ENCODE measurements around the gene DMRT3.
"Not testable (repeated sequence)": the region's sequence is repeated elsewhere in the genome, so short reads cannot be mapped to it uniquely, and the experiment has no call there.

Gene DMRT3

DNA sequence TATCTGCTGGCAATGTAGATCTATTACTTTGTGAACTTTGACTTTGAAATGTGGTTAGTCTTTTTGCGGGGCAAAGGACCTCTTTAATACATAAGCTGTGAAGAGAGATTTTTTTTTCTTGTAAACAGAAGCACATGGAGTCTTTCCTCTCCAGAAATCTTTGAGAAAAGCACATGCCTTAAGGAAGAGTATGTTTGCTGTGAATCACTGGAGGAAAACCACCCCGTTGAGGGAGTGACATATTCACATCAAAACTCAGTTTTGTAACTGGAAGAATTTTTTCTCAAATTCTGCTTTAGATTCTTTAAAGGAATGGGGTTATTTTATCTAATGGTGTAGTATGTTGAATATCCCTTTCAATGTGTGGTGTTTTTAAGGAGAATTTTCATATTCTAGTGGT lies 3.5 kb downstream of the DMRT3 start:
- peaks cover 4% of the 10 kb centered on the region for H3K4me1 ChIP-seq (ENCODE audit: control insufficient read depth, insufficient read depth, low read length, poor library complexity, severe bottlenecking)
- H3K4me3 ChIP-seq (ENCODE audit: extremely low read depth, insufficient read depth, low read length, poor library complexity, severe bottlenecking), result no peak overlapping the region
- 67% methylated on average over 1 of the region's 2 CpGs; no CpG with 5 or more reads in 1 of the 2 experiments for WGBS, 2 experiments (ENCODE audit: insufficient coverage in 2 of 2)

DNA sequence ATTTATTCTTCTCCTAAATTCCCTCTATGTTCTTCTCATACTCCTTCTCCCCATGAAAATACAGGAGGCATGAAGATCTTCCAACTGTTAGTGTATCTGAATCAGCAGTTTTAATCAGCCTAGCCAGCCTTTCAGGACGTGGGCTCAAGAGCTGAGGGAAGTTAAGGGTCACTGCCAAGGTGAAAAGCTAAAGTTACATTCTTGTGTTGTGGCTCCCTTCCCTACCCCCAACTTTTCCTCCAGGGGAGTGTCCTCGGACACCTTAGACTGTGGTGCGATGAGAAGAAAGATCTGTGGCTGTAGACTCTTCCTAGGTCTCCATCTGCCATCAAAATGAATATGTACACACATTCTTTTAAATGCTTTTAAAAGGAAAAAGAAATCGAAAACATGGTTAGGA lies 4.2 kb downstream of the DMRT3 start:
- 21% methylated on average over 2 of the region's 4 CpGs; no CpG with 5 or more reads in 1 of the 2 experiments for WGBS, 2 experiments (ENCODE audit: insufficient coverage in 2 of 2)
- H3K27ac ChIP-seq (ENCODE audit: low read depth, low read length, severe bottlenecking), result no peak overlapping the region
- H3K36me3 ChIP-seq (ENCODE audit: control insufficient read depth, insufficient read depth, low read length), result no peaks in the 10 kb centered on the region
- H3K9me3 ChIP-seq (ENCODE audit: control insufficient read depth, low read length), result no peaks in the 10 kb centered on the region
- H3K4me1 ChIP-seq (ENCODE audit: control insufficient read depth, insufficient read depth, low read length, poor library complexity, severe bottlenecking), result peaks cover 4% of the 10 kb centered on the region
- H3K4me3 ChIP-seq (ENCODE audit: extremely low read depth, insufficient read depth, low read length, poor library complexity, severe bottlenecking), result no peak overlapping the region

More for the DNA sequence above, 3.5 kb downstream of the DMRT3 start:
- H3K36me3 ChIP-seq (ENCODE audit: control insufficient read depth, insufficient read depth, low read length), result no peaks in the 10 kb centered on the region
- H3K27ac ChIP-seq (ENCODE audit: low read depth, low read length, severe bottlenecking), result no peak overlapping the region
- no peaks in the 10 kb centered on the region for H3K9me3 ChIP-seq (ENCODE audit: control insufficient read depth, low read length)

DNA sequence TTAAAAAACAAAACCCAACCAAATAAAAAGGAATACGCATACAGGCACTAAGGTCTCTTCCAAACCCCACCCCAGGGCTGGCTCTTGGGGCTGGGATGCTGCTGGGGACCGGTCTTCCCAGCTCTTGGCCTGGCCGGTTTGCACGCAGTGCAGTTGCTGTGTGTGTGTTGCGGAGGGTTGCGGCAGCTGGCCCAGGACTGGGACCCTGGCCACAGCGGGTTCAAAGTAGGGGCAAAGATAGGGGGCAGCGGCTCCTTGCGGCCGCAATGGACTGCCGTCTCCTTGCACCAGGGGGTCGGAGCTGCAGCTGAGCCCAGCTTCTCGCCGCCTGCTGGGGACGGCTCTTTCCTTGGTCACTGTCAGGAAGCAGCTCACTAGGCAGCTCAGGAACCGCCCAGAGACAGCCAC lies 5.0 kb downstream of the DMRT3 start:
- H3K36me3 ChIP-seq (ENCODE audit: control insufficient read depth, insufficient read depth, low read length), result no peaks in the 10 kb centered on the region

DNA sequence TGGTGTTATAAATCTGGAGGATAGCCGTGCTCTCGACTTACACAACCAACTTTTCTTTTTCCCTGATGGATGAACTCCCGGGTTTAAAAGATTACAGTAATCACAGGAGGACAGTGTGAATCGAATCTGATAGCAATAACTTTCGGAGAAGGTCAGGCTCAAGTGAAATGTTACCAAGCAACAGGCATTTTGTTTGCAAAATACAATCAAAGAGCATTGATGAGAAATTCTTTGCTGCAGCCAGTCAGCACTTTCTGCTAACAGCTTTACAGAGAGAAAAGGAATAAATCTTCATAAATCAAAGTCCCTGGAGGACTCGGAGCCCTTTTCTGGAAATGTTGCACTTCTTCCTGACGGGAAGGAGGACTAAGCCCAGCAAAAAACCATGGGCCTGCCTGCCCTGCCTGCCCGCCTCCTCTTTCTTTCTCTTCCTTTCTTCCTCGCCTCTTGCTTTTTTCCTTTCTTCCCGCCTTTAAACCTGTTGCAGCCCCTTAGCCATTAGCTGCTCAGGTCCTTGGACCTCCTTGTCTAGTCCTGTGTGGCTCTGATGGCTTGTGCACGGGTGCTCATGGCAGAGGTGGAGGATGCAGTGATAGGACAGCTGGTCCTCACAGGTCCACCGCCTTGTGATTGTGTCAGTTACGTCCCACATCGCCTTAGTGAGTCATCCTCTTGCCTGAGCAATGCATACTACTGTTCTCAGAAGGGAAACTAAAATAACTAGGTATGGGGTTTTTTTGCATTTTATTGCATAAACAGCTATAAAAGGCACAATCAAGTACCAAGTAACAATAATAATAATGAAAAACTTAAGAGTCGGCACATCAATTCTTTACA lies 6.2 kb downstream of the DMRT3 start:
- Histone ChIP-seq H3K4me1 (ENCODE audit: control insufficient read depth, insufficient read depth, low read length, poor library complexity, severe bottlenecking) (no peaks in the 10 kb centered on the region), H3K27ac (ENCODE audit: low read depth, low read length, severe bottlenecking) (no peak overlapping the region), H3K36me3 (ENCODE audit: control insufficient read depth, insufficient read depth, low read length) (no peaks in the 10 kb centered on the region), H3K4me3 (ENCODE audit: extremely low read depth, insufficient read depth, low read length, poor library complexity, severe bottlenecking) (no peak overlapping the region), H3K9me3 (ENCODE audit: control insufficient read depth, low read length) (no peaks in the 10 kb centered on the region)
- WGBS, 2 experiments (ENCODE audit: insufficient coverage in 2 of 2), result 64 to 77% methylated on average over 7 to 10 of the region's 15 CpGs

More for the DNA sequence above, 5.0 kb downstream of the DMRT3 start:
- no peak overlapping the region for H3K4me3 ChIP-seq (ENCODE audit: extremely low read depth, insufficient read depth, low read length, poor library complexity, severe bottlenecking)
- no peak overlapping the region for H3K27ac ChIP-seq (ENCODE audit: low read depth, low read length, severe bottlenecking)
- 7 to 9% methylated on average over 11 to 13 of the region's 16 CpGs for WGBS, 2 experiments (ENCODE audit: insufficient coverage in 2 of 2)
- peaks cover 1% of the 10 kb centered on the region for H3K4me1 ChIP-seq (ENCODE audit: control insufficient read depth, insufficient read depth, low read length, poor library complexity, severe bottlenecking)
- no peaks in the 10 kb centered on the region for H3K9me3 ChIP-seq (ENCODE audit: control insufficient read depth, low read length)

DNA sequence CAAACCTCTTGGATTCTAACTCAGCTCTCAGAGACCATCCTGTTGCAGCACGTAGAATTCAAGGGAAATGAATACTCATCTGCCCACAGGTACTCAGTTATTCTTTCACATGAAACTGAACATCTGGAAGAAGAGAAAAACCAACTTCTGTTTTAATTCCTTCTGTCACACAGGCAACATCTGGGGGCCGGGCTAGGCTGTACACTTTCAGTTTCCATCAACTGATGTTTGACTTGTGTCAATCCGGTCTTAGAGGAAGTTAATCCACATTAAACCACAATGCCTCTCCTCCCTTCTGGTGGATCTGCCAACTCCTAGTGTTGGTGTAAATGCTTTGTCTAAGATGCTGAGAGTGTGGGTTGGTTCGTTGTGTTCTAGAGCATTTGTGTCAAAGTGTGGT lies 17.6 kb downstream of the DMRT3 start:
- 55 to 100% methylated on average over 1 of the region's 4 CpGs for WGBS, 2 experiments (ENCODE audit: insufficient coverage in 2 of 2)

DNA sequence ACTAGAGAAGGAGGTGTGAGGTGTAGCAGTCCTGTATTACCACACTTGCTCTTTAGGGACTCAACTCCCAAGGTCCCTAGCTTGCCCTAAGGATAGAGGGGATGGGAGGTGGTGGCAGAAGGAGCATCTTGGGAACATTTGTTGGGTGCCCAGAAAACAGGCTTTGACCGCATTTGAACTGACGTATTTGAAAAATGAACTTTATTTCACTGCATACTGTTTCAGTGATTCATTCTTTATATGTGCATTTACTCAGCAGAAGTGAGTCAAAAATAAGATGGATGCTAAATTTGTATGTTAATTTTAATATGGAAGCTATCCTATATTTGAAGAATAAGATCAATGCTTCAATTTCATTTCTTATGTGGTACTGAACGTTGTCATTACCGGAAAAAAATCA lies 18.7 kb downstream of the DMRT3 start:
- no peak overlapping the region for H3K4me3 ChIP-seq (ENCODE audit: extremely low read depth, insufficient read depth, low read length, poor library complexity, severe bottlenecking)
- no peaks in the 10 kb centered on the region for H3K36me3 ChIP-seq (ENCODE audit: control insufficient read depth, insufficient read depth, low read length)
- peaks cover 17% of the 10 kb centered on the region for H3K9me3 ChIP-seq (ENCODE audit: control insufficient read depth, low read length)
- H3K4me1 ChIP-seq (ENCODE audit: control insufficient read depth, insufficient read depth, low read length, poor library complexity, severe bottlenecking), result no peaks in the 10 kb centered on the region
- WGBS, 2 experiments (ENCODE audit: insufficient coverage in 2 of 2), result 94% methylated on average over 2 of the region's 4 CpGs; no CpG with 5 or more reads in 1 of the 2 experiments
- H3K27ac ChIP-seq (ENCODE audit: low read depth, low read length, severe bottlenecking), result no peak overlapping the region

More for the DNA sequence above, 17.6 kb downstream of the DMRT3 start:
- Histone ChIP-seq H3K4me3 (ENCODE audit: extremely low read depth, insufficient read depth, low read length, poor library complexity, severe bottlenecking) (no peak overlapping the region), H3K9me3 (ENCODE audit: control insufficient read depth, low read length) (peaks cover 10% of the 10 kb centered on the region), H3K4me1 (ENCODE audit: control insufficient read depth, insufficient read depth, low read length, poor library complexity, severe bottlenecking) (no peaks in the 10 kb centered on the region), H3K27ac (ENCODE audit: low read depth, low read length, severe bottlenecking) (no peak overlapping the region), H3K36me3 (ENCODE audit: control insufficient read depth, insufficient read depth, low read length) (no peaks in the 10 kb centered on the region)

DNA sequence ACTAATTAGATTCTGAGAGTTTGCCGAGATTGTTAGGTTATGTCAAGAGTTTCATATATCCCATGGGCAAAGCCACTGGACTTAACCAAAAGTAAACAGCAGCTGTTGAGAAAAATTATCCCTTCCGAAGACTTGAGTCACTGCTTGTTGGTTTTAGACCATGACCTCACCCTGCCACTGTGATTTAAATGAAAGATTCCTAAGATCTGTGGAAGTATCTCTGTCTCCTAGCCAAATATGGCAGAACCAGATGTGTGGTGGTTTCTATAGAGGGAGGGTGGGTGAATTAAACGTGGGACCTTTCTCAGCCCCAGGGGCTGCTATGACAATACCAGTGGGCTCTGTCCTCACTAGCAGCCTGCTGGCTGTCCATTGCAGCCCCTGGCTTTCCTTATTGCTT lies 19.3 kb downstream of the DMRT3 start:
- H3K36me3 ChIP-seq (ENCODE audit: control insufficient read depth, insufficient read depth, low read length), result no peaks in the 10 kb centered on the region
- H3K27ac ChIP-seq (ENCODE audit: low read depth, low read length, severe bottlenecking), result no peak overlapping the region
- H3K9me3 ChIP-seq (ENCODE audit: control insufficient read depth, low read length), result peaks cover 17% of the 10 kb centered on the region
- 80 to 88% methylated on average over 2 of the region's 3 CpGs for WGBS, 2 experiments (ENCODE audit: insufficient coverage in 2 of 2)
- no peak overlapping the region for H3K4me3 ChIP-seq (ENCODE audit: extremely low read depth, insufficient read depth, low read length, poor library complexity, severe bottlenecking)
- no peaks in the 10 kb centered on the region for H3K4me1 ChIP-seq (ENCODE audit: control insufficient read depth, insufficient read depth, low read length, poor library complexity, severe bottlenecking)

DNA sequence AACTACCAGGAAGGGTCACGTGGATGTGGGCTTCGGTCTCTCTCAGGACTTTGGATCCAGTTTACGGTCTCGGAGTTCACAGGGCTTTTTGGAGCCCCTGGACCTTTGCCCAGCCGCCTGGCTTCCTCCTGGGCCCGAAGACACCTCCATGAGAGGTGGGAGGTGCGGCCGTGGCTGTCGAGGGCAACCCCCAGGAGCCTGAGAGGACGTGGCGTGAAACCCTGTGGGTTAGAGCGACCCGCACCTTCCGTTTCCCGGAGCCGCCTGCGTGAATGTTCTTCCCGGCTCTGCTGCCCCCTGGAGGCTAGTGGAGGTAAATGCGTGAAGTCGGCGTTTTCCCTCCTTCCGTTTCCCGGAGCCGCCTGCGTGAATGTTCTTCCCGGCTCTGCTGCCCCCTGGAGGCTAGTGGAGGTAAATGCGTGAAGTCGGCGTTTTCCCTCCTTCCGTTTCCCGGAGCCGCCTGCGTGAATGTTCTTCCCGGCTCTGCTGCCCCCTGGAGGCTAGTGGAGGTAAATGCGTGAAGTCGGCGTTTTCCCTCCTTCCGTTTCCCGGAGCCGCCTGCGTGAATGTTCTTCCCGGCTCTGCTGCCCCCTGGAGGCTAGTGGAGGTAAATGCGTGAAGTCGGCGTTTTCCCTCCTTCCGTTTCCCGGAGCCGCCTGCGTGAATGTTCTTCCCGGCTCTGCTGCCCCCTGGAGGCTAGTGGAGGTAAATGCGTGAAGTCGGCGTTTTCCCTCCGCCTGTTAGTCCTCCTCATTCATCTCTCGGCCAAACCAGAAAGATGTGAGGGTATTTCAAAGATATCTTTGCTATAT lies 22.1 kb downstream of the DMRT3 start:
- H3K4me1 ChIP-seq (ENCODE audit: control insufficient read depth, insufficient read depth, low read length, poor library complexity, severe bottlenecking); H3K36me3 ChIP-seq (ENCODE audit: control insufficient read depth, insufficient read depth, low read length); H3K27ac ChIP-seq (ENCODE audit: low read depth, low read length, severe bottlenecking); H3K4me3 ChIP-seq (ENCODE audit: extremely low read depth, insufficient read depth, low read length, poor library complexity, severe bottlenecking): not testable (repeated sequence)
- WGBS, 2 experiments (ENCODE audit: insufficient coverage in 2 of 2), result 93 to 95% methylated on average over 11 of the region's 55 CpGs
- peaks cover 17% of the 10 kb centered on the region for H3K9me3 ChIP-seq (ENCODE audit: control insufficient read depth, low read length)

DNA sequence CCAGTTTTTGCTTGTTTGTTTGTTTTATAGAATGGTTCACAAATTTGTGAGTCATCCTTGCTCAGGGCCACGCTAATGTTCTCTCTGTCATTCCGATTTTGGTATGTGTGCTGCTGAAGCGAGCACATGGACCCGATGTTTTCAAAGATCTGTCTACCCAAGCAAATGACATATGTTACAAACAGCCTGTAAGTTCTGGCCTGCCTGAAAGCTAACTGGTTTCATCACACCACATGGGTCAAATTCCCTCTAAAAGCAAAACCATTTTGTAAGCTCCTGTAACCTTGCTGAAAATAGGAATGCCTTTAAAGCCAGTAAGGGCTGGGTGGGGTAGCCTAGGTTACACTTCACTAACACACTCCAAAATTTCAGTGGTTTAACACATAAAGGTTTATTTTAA lies 25.4 kb downstream of the DMRT3 start:
- Histone ChIP-seq H3K36me3 (ENCODE audit: control insufficient read depth, insufficient read depth, low read length) (no peaks in the 10 kb centered on the region), H3K4me1 (ENCODE audit: control insufficient read depth, insufficient read depth, low read length, poor library complexity, severe bottlenecking) (no peaks in the 10 kb centered on the region), H3K27ac (ENCODE audit: low read depth, low read length, severe bottlenecking) (no peak overlapping the region), H3K9me3 (ENCODE audit: control insufficient read depth, low read length) (peaks cover 17% of the 10 kb centered on the region), H3K4me3 (ENCODE audit: extremely low read depth, insufficient read depth, low read length, poor library complexity, severe bottlenecking) (no peak overlapping the region)
- WGBS, 2 experiments (ENCODE audit: insufficient coverage in 2 of 2), result 95 to 96% methylated on average over 3 to 4 of the region's 4 CpGs

DNA sequence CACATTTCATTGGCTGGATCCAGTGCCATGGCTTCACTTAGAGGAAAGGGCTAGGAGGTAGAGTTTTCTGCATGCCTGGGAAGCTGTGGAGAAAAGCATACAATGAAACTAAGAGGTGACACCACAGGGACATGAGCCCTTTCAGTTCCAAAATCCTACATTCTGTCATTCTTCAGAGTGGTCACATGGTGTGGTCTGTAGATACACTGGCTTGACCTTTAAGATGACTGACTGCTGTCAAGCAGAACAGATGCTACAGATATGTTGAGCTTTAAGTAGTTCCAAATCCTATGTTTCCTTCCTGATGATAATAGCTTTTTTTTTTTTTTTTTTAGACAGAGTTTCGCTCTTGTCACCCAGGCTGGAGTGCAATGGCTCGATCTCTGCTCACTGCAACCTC lies 26.2 kb downstream of the DMRT3 start:
- Histone ChIP-seq H3K4me1 (ENCODE audit: control insufficient read depth, insufficient read depth, low read length, poor library complexity, severe bottlenecking) (no peaks in the 10 kb centered on the region), H3K9me3 (ENCODE audit: control insufficient read depth, low read length) (peaks cover 17% of the 10 kb centered on the region), H3K27ac (ENCODE audit: low read depth, low read length, severe bottlenecking) (no peak overlapping the region), H3K4me3 (ENCODE audit: extremely low read depth, insufficient read depth, low read length, poor library complexity, severe bottlenecking) (no peak overlapping the region), H3K36me3 (ENCODE audit: control insufficient read depth, insufficient read depth, low read length) (no peaks in the 10 kb centered on the region)
- WGBS, 2 experiments (ENCODE audit: insufficient coverage in 2 of 2), result no CpG with 5 or more reads among the region's 2 CpGs
